Measurements from ENCODE around the gene CAMSAP1.

CAMSAP1 gene

DNA sequence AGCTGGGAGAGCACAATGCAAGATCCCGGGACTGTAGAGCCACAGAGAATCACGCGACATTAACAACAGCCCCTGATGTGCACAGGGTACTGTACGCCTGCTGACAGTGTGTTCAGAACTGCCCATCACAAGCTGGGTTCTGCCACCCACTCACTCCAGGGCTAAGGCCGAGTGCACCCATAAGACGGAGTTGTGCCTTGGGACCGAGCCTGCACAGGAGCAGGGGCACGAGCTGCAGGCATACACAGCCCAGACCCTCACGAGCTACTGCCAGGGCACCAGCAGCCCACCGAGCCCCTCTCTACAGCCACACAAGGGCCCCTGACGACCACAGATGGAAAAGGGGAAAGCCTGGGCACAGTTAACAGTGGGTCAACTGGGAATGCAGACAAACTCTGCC lies 67.8 kb downstream of the CAMSAP1 start:
- no peak for DNase-seq (ENCODE audit: low read depth, low spot score)

DNA sequence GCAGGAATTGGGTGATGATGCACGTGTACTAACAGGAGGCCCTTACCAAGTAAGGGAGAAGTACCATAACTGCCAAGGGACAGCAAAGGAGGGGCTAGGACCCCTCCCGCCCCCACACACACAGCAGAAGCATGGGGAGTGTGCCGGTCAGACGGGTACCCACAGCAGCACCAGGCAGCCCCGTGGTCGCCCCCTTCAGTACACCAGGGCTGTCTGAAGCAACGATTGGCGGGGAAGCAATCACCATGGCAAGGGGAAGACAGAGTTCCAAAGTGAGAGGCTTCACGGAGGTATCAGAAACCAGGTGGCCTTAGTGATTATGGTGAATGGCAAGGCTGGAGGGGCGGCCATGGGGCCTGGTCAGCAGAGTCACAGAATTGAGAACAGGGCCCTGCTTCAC lies 72.2 kb downstream of the CAMSAP1 start:
- DNase-seq (ENCODE audit: low read depth, low spot score) = no peak

DNA sequence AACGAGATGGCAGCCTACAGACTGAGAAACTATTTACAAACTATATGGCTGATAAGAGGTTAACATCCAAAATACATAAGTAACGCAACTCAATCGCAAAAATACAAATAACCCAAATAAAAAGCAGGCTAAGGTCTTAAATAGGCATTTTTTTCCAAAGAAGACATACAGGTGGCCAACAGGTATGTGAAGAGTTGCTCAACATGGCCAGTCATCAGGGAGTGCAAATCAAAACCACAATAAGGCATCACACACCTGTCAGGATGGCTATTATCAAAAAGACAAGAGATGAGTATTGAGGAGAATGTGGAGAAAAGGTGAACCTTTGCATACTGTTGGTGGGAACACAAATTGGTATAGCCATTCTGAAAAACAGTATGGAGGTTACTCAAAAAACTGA lies 73.5 kb downstream of the CAMSAP1 start:
- no peak for DNase-seq (ENCODE audit: low read depth, low spot score)

DNA sequence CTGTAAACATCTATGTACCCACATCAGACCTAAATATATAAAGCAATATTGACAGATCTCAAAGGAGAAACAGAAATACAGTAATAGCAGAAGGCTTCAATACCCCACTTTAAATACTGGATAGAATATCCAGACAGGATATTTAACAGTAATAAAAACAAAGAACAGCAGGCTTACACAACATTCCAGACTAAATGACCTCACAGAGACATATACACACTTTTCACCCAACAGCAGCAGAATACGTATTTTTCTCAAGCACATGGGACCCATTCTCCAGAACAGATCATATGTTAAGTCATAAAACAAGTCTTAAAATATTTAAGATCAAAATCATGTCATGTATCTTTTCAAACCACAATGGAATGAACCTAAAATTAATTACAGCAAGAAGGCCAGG lies 76.8 kb downstream of the CAMSAP1 start:
- DNase-seq (ENCODE audit: low read depth, low spot score) = no peak

DNA sequence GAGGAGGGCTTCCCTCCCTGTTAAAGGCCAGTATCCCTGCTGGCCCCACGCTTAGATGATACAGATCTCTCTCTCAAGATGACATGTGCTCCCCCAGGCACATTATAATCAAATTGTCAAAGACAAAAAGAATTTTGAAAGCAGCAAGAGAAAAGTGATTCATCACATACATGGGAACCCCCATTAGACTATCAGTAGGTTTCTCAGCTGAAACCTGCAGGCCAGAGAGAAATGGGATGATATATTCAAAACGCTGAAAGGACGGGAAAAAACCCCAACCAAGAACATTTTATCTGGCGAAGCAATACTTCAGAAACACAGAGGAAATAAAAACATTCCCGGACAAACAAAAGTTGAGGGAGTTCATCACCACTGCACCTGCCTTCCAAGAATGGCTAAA lies 78.7 kb downstream of the CAMSAP1 start:
- DNase-seq (ENCODE audit: low read depth, low spot score) = no peak

DNA sequence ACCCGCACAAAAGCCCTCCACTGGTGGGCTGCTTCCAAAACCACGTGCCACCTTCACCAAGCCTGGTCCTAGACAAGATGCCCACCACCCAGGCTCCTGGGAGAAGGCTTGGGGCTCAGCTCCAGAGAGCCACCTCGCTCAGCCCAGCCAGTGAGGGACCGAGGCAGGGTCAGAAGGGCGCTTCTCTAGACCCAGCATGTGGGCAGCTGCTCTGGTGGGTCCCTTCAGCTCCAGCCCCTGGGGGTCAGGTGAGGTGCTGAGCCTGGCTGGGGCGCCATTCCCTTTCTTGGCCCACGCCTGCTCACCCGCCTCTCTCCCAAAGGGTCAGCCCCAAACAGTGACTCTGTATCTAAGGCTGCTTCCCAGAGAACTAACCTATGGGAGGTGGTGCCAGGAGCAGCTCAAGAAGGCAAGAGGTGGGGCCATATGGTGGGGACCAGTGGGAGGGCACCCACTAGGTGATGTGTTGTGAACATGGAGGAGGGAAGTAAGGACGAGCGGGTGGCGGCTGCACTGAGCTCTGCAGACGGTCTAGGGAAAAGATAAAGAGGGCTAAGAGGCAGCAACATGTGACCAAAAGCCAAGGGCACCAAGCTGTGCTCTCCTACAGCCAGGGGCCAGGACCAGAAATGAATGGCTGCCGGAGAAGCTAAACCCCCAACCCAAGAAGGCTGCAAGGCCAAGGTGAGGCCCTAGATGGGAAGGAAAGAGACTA lies 79.3 kb downstream of the CAMSAP1 start:
- no peak for DNase-seq (ENCODE audit: low read depth, low spot score)

DNA sequence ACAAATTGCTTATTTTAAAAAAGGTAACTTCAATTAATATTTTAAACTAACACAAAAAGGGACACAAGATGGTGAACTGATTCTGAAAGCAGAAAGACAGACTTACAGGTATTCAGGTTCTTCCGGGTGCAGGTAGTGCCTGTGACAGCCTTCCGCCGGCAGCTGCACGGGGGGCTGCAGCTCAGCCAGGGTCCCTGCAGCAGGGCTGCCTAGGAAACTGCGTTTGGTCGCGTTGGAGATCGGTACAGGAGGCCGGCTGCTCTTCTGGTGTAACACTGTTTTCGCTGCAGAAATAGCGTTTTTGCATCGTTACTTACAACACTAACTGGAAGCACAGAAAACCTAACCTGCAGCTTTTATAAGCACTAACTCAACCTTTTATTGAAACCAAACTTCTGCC lies 80.0 kb downstream of the CAMSAP1 start:
- DNase-seq (ENCODE audit: low read depth, low spot score) = no peak

DNA sequence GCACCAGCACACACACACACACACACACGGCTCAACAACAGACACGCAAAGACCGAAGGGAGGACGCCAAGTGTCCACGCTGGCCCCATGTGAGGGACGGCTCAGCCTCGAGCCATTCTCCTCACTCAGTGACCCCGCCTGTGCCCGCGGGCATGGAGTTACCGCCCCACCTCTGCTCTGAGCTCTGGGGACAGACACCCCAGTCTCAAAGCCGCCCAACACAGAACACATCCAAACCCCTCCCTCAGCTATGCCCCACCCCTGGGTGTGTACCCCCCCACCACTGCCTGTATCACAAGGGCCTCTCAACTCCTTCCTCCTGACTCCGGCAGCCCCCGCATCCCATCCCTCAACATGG lies 81.2 kb downstream of the CAMSAP1 start:
- DNase-seq (ENCODE audit: low read depth, low spot score) = no peak

DNA sequence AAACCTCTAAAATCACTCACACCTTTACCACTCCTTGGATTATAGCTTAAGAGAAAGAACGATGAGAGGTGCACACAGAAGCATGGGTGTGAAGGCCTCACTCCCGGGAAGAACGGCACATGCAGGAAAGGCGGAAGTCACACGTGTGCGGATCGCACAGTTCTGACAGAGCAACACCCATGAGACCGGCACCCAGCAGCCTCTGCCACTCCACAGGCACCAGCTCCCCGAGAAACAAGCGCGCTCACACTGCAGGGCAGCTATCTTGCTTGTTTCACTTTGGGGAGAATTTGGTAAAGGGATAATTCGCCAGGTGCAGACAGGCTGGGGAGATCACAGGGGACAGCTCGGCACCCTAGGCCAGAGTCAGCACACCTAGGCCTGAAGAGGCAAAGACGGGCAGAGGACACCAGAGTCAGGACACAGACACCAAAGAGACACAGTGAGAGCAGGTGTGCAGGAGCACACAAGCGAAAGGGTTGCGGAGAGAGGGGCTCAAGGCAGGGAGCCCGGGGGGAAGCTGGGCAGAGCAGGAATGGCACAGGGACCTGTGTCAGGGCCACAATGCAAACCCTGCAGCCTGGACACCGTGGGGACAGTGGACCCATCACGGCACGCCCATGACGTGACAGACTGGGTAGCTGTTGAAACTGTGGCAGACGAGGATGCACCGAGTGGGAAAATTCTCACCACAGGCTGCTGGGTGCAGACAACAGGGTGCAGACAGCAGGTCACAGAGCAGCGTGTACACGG lies 81.7 kb downstream of the CAMSAP1 start:
- no peak for DNase-seq (ENCODE audit: low read depth, low spot score)

DNA sequence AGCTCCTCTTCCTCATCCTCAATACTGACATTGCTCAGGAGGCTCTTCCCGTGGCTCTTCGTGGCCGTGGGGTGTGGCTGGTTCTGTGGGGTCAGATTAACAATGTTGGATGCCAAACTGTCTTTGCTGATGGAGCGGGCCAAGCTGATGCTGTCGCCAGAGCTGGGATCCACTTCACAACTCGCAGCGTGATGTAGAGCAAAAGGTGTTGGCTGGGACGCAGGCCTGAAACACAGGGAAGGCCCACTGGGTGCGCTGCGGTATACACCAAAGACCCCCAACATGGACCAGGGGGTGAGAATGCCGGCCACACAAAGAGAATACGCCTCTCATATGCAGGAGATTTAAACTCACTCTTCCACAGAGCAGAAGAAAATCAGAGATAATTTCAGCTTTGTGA lies 84.3 kb downstream of the CAMSAP1 start:
- DNase-seq (ENCODE audit: low read depth, low spot score) = no peak

DNA sequence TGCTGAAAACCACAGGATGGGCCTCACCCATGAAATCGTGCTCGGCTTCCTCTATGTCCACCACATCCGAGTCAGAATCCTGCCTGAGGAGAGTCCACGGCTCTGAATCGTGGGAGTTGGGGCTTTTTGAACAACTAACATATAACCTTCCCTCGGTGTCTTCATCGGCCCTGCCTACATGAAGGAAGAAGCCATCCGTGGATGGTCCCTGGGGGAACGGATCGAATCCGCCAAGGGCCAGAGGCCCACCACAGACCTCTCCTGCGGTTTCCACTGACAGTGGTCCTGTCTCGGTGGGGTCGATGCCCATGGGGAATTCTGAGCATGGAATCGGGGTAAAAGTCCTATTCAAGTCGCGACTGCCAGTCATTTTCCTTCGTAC lies 85.0 kb downstream of the CAMSAP1 start:
- DNase-seq (ENCODE audit: low read depth, low spot score) = no peak

DNA sequence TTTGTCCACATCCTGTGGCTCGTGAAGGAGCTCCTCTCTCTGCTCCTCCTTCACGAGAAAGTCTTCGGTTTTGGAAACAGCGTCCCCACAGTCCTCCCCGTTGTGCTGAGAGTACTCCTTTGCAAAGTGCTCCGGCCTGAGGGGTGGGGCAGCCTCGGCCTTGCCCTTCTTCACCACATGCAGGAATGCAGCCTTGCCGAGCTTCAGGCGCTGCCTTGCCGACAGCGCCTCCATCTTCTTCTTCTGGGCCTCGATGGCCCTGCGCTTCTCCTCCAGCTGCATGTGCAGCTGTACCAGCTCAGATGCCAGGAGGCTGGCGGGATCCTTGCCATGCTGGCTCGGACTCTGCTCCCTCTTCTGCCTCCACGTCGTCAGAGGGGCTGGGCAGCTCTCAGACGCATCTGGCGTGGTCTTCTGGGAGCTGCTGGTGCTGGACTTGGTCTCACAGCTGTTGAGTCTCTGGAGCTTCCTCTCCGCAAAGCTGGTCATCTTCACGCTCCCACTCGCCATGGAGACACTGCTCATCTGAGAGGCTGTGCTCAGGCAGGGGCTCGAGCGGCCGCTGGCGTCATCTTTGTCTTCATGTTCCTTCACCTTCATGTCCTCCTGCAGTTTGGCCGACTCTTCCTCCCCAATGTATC lies 85.5 kb downstream of the CAMSAP1 start:
- no peak for DNase-seq (ENCODE audit: low read depth, low spot score)

DNA sequence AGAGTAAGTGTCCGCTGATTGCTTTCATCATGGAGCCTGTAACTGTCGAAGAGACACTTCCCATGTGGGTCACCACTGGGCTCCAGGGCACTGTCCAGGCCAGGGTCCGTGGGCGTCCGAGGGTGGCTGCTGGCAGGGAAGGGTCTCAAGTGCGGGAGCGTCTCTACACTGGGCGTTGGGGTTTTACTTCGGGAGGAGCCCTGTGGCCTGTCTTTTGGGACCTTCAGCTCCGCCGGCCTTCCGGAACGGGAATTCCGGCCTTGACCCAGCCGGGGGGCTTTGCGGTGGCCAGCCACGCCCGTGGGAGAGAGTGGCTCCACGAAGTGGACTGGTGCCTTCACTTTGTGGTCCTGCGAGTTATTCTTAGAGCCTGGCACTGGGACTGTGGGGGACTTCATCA lies 86.2 kb downstream of the CAMSAP1 start:
- no peak for DNase-seq (ENCODE audit: low read depth, low spot score)

DNA sequence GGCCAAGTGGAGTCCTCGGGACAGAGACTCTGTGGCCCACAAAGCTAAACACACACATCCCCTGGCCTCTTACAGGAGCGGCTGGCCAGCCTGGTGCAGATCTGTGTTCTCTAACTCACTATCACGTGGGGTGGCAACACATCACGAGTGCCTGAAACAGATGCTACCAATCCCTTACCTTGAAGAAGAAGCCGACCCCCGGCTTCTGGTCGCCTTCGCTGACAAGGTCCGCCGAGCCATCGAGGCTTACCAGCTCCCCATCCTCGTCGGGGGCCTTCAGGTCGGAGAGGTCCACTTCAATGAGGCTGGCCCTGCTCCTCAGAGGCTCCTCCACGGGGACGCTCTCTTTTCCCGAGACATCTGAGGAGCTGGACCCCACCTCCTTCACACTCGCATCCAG lies 86.7 kb downstream of the CAMSAP1 start:
- no peak for DNase-seq (ENCODE audit: low read depth, low spot score)

DNA sequence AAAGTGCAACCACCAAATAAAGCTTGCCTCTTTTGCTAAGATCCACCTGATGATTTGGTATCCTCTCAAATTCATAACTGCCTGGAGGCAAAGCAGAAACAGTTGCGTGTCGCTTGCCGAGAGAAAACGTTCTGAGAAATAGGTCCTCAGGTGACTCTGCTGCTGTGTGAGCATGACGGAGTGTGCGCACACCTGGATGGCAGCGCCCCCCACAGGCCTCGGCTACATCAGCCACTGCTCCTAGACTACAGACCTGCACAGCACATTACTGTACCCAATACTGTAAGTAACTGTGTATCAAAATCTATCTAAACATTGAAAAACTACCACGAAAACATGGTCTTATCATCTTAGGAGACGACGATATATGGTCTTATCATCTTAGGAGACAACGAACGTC lies 87.4 kb downstream of the CAMSAP1 start:
- DNase-seq (ENCODE audit: low read depth, low spot score) = no peak

DNA sequence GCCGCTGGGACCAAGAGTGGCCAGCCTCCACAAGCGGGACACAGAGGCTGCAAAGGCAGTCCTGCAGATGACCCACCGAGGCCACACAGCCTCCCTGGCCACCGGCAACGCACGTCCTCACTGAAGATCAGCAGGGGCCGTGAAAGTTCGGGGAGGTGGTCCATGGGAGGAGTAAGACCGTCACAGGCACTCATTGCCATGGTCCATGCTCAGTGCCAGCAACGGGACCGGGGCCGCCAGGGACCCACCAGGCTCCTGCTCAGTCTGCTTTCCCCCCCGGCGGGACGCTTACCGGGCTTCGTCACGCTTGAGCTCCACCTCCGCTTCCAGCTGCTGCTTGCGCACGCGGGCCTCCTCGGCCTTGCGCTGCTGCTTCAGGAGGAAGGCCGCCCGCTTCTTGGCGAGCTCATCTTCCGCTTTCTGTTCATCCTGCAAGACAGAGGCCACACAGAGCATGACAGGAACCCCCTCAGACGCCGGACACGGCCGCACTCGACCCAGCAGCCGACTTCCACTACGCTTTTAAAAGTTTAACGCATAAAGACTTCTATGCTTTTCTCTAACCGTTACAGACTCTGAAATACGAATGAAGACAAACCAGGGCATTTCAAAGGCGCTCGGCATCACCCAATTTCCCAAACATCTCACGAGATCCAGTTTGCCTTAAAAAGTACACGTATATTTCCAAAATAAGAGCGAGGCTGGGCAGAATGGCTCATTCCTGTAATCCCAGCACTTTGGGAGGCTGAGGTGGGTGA lies 88.4 kb downstream of the CAMSAP1 start:
- no peak for DNase-seq (ENCODE audit: low read depth, low spot score)

DNA sequence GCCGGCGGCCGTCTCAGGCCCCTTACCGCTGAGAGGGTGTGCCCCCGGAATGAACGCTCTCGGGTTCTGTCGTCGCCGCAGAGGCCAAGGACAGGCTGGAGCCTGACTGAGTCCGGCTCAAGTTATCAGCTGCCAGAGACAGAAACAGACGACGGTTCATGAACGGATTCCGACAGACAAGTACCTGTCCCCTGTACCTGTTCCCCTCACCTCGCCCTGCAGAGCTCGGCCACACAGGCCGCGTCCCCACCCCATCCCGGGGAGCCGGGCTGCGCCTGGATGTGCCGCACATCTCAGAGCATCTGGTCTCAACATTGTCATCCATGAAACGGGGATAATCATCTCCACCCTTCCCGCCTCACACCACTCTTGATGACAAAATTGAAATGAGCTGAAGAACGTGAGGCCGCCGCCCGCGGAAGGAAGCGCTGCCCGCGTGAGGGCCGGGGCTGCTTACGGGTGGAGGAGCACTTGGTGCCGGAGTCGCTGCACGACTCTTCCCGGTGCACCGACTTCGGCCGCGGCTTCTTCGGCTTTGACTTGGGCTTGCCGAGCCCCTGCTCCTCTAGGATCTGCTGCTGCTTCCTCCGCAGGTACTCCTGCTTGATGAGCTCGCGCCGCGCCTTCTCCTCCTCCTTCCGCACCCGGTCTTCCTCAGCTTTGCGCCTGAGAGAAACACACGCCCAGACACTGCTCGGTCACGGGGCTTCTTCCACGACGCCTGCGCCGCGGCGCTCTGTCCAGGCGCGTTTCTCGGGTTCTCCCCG lies 89.2 kb downstream of the CAMSAP1 start:
- no peak for DNase-seq (ENCODE audit: low read depth, low spot score)

DNA sequence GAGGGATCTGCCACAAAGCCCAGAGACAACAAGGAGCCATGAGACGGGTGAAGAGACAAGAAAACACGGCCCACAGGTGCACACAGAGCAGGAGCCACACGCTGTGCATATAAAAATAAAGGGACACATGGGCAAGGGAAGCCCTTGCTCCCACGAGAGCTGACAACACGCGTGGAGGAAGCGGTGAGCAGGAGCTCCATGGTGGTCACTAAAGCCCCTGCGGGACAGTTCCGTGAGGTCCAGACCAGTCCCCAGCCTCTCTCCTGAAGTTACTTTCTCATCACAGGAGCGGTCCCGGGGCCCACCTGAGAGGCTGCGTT lies 90.7 kb downstream of the CAMSAP1 start:
- DNase-seq (ENCODE audit: low read depth, low spot score) = no peak

DNA sequence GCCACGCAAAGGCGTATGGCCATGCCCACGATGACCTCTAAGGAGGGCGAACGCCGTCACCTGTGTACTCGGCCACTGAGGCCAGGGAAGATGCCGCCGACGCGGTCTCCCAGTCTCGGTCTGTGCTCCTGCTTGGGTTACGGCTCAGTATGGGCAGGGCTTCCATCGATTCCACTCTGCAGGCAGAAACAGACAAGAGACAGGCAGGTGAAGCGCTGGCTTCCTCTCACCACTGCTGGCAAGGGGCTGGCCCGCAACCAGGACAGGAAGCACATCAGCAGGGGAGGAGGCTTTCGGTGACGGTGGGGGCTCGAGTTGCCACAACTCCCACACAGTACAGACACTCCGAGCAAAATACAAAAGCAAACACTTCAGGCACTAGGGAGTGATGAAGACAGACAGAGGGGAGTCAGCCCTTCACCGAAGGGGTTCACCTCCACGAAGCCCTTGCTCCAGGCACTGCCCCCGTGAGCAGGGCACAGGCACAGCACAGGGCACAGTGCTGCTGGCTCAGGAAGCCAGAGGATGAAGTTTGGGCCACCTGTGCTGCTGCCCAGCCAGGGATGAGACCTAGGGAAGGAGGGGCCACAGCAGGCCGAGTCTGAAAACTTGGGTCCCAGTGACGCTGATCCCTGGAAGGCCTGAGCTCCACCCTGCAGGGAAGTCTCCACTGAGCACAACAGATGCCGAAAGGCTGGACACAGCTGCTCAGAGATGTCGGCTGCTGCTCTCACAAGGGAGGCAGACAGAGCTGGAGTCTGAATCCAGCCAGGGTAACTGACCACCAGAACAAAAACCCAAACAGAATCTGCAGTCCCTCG lies 91.3 kb downstream of the CAMSAP1 start:
- DNase-seq (ENCODE audit: low read depth, low spot score) = no peak

DNA sequence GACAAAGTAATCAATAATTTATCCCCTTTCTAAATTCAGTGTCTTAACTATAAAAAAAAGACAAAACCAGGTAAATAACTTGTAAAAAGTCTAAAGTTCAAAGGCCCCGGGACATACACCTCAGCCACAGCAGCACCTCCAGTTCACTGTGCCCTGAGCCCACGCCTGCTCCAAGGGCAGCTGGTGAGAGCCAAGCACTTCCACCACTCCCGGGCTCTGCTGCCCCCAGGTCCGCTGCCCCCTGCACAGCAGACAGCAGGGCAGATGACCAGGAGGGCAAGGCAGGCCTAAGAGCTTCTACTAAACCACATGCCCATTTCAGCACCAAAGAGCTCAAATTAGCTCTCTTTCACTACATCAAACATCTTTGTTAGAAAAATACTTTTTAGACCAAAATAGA lies 91.9 kb downstream of the CAMSAP1 start:
- no peak for DNase-seq (ENCODE audit: low read depth, low spot score)
